Measurements from ENCODE around the gene HS3ST3B1. TPM values are rescaled to one million over a fixed set of nuclear protein-coding genes. Genes with fewer than 3 reads are reported as not detected.

Gene HS3ST3B1
- total RNA-seq, 2 donors from 2014 or later, result 0.78 to 2.8 TPM

DNA sequence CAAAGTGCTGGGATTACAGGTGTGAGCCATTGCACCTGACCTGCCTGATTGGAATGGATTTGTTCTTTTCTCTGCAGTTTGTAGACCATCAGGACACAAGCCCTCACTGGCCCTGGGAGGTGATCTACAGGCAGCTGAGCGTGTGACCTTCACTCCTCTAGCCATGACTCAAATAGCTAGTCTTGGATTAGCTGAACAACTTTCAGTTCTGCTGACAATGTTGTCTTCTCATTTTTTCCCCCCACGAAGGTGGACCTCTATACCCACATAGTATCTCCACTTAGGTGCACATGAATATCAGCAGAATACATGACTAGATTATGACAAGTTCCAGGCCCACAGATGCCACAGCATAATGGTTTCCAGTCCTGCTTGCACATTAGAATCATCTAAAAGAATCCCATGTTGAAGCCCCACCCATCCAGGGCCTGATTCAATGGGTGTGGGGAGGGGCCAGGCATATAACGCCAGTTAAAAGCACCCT lies 36.8 kb downstream of the HS3ST3B1 start:
- no peak overlapping the region for H3K27ac ChIP-seq
- H3K27me3 ChIP-seq, result no peaks in the 10 kb centered on the region
- TF ChIP-seq, protein P1, sequence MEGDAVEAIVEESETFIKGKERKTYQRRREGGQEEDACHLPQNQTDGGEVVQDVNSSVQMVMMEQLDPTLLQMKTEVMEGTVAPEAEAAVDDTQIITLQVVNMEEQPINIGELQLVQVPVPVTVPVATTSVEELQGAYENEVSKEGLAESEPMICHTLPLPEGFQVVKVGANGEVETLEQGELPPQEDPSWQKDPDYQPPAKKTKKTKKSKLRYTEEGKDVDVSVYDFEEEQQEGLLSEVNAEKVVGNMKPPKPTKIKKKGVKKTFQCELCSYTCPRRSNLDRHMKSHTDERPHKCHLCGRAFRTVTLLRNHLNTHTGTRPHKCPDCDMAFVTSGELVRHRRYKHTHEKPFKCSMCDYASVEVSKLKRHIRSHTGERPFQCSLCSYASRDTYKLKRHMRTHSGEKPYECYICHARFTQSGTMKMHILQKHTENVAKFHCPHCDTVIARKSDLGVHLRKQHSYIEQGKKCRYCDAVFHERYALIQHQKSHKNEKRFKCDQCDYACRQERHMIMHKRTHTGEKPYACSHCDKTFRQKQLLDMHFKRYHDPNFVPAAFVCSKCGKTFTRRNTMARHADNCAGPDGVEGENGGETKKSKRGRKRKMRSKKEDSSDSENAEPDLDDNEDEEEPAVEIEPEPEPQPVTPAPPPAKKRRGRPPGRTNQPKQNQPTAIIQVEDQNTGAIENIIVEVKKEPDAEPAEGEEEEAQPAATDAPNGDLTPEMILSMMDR (IDR thresholded peaks at IDR 0.05), result no peak
- DNase-seq (ENCODE audit: low spot score), result no peak
- peaks cover 0 to 5% of the 10 kb centered on the region in 2 donors for H3K4me1 ChIP-seq
- H3K4me3 ChIP-seq, result no peak overlapping the region
- H3K36me3 ChIP-seq, result no peaks in the 10 kb centered on the region
- no peaks in the 10 kb centered on the region for H3K9me3 ChIP-seq

DNA sequence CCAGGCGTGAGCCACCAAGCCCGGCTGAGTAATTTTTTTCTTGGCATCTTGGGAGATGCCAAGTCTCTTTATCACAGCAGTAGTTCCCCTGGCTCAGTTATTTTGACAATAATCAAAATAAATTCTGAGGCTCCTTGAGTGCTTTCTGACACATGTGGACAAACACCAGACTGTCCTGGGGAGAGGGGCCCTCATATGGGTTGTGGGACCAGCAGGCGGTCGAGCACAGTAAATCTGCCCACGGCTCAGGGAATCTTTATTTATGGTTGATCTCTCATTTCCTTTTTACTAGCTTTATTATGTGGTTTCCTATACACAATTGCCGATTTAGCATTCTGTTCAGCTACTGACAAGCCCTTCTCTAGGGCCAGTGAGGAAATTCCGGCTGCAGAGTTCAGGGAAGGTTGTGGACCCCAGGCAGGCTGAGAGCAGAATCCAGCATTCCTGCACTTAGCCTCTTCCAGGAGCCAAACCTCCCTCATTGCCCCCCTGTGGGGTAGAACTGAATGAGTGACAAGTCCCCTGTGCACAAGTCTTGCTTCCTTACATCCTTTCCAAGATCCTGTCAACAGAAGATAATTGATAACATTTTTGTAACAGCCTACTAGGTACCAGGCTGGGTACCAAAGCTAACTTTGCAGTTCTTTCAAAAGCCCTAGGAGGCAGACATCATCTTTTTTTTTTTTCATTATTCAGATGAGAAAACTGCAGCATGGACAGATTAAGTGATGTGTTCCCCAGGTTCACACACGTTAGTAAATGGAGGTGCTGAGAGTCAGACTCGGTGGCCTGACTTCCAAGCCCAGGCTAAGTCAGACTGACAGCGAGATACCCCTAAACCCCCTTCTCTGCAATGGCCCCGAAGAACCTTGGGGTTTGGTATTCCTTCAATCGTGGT lies 40.2 kb downstream of the HS3ST3B1 start:
- no peaks in the 10 kb centered on the region for H3K36me3 ChIP-seq
- H3K9me3 ChIP-seq, result no peaks in the 10 kb centered on the region
- no peak overlapping the region for H3K4me3 ChIP-seq
- no peaks in the 10 kb centered on the region for H3K27me3 ChIP-seq
- peaks cover 0 to 5% of the 10 kb centered on the region in 2 donors for H3K4me1 ChIP-seq
- no peak for DNase-seq (ENCODE audit: low spot score)
- no peak overlapping the region for H3K27ac ChIP-seq
- TF ChIP-seq, protein P1 (IDR thresholded peaks at IDR 0.05), result no peak

- Histone ChIP-seq H3K4me3 (no peak overlapping the region), H3K27me3 (no peaks in the 10 kb centered on the region), H3K4me1 (peaks cover 0 to 5% of the 10 kb centered on the region in 2 donors), H3K27ac (no peak overlapping the region), H3K9me3 (no peaks in the 10 kb centered on the region), H3K36me3 (no peaks in the 10 kb centered on the region)
- no peak for DNase-seq (ENCODE audit: low spot score)
- TF ChIP-seq, protein P1 (IDR thresholded peaks at IDR 0.05), result no peak
These were observed 41.0 kb downstream of the HS3ST3B1 start for GRCh38 chr17:14341866-14342265.

GRCh38 chr17:14346801-14347200 lies 45.9 kb downstream of the HS3ST3B1 start:
- Histone ChIP-seq H3K36me3 (no peaks in the 10 kb centered on the region), H3K9me3 (no peaks in the 10 kb centered on the region), H3K4me3 (no peak overlapping the region), H3K27ac (no peak overlapping the region), H3K4me1 (no peaks in the 10 kb centered on the region), H3K27me3 (no peaks in the 10 kb centered on the region)
- TF ChIP-seq, protein P1 (IDR thresholded peaks at IDR 0.05), result no peak
- DNase-seq (ENCODE audit: low spot score), result no peak

- Histone ChIP-seq H3K9me3 (peaks cover 0 to 8% of the 10 kb centered on the region in 2 donors), H3K4me3 (no peak overlapping the region), H3K27me3 (no peaks in the 10 kb centered on the region), H3K36me3 (no peaks in the 10 kb centered on the region), H3K27ac (no peak overlapping the region), H3K4me1 (no peaks in the 10 kb centered on the region)
- TF ChIP-seq, protein P1 (IDR thresholded peaks at IDR 0.05), result no peak
- DNase-seq (ENCODE audit: low spot score), result no peak
These were observed 50.6 kb downstream of the HS3ST3B1 start for GRCh38 chr17:14351493-14351892.
